ENCODE results near the gene MLLT3.
"Not testable (repeated sequence)": the region's sequence is repeated elsewhere in the genome, so short reads cannot be mapped to it uniquely, and the experiment has no call there.

The MLLT3 gene

DNA sequence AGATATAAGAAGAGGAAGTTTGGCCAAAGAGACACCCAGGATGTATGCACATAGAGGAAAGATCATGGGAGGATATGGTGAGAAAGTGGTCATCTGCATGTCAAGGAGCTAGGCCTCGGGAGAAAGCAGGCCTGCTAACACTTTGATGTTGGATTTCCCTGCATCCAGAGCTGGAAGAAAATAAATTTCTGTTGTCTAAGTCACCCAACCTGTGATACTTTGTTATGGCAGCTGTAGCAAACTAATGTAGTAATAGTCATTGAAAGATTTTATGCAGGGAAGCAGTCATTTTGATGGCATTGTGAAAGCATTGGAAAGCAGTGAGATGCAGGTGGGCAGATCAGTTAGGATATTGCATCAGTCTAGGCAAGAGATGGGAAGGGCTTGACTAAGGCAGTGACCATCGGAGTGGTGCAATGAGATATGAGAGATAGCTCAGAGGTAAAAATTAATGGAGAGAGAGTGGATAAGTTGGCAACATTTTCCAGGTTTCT is 37.2 kb upstream of the MLLT3 start:
- TF ChIP-seq, protein P1, sequence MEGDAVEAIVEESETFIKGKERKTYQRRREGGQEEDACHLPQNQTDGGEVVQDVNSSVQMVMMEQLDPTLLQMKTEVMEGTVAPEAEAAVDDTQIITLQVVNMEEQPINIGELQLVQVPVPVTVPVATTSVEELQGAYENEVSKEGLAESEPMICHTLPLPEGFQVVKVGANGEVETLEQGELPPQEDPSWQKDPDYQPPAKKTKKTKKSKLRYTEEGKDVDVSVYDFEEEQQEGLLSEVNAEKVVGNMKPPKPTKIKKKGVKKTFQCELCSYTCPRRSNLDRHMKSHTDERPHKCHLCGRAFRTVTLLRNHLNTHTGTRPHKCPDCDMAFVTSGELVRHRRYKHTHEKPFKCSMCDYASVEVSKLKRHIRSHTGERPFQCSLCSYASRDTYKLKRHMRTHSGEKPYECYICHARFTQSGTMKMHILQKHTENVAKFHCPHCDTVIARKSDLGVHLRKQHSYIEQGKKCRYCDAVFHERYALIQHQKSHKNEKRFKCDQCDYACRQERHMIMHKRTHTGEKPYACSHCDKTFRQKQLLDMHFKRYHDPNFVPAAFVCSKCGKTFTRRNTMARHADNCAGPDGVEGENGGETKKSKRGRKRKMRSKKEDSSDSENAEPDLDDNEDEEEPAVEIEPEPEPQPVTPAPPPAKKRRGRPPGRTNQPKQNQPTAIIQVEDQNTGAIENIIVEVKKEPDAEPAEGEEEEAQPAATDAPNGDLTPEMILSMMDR (IDR thresholded peaks at IDR 0.05; ENCODE audit: control insufficient read depth, insufficient read depth, low read depth, low read length, missing control alignments), result no peak
- no peak for DNase-seq (ENCODE audit: low read depth)
- H3K4me3 ChIP-seq (ENCODE audit: control insufficient read depth, low read depth, low read length), result no peak overlapping the region

DNA sequence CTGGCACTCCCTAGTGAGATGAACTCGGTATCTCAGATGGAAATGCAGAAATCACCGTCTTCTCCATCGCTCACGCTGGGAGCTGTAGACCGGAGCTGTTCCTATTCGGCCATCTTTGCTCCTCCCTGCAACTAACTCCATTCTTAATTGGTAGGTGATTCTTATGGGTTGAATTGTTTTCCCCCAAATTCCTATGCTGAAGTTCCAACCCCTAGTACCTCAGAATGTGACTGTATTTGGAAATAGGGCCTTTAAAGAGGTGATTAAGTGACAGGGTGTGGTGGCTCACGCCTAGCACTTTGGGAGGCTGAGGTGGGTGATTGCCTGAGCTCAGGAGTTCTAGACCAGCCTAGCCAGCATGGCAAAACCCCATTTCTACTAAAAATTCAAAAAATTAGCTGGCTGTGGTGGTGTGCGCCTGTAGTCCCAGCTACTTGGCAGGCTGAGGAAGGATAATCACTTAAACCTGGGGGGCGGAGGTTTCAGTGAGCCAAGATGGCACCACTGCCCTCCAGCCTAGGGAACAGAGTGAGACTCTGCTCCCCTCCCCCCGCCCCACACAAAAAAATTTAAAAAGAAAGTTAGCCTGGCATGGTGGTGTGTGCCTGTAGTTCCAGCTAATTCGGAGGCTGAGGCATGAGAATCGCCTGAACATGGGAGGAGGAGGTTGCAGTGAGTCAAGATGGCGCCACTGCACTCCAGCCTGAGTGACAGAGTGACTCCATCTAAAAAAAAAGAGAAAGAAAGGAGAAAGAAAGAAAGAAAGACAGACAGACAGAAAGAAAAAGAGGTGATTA is 36.6 kb upstream of the MLLT3 start:
- no peak for DNase-seq (ENCODE audit: low read depth)
- TF ChIP-seq, protein P1 (IDR thresholded peaks at IDR 0.05; ENCODE audit: control insufficient read depth, insufficient read depth, low read depth, low read length, missing control alignments), result no peak
- H3K4me3 ChIP-seq (ENCODE audit: control insufficient read depth, low read depth, low read length), result peak overlapping the region; percentile 38

DNA sequence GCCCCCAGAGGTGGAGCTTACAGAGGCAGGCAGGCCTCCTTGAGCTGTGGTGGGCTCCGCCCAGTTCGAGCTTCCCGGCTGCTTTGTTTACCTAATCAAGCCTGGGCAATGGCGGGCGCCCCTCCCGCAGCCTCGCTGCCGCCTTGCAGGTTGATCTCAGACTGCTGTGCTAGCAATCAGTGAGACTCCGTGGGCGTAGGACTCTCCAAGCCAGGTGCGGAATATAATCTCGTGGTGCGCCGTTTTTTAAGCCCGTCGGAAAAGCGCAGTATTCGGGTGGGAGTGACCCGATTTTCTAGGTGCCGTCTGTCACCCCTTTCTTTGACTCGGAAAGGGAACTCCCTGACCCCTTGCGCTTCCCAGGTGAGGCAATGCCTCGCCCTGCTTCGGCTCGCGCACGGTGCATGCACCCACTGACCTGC is 36.0 kb upstream of the MLLT3 start:
- H3K4me3 ChIP-seq (ENCODE audit: control insufficient read depth, low read depth, low read length), result peak overlapping the region; percentile 38
- DNase-seq (ENCODE audit: low read depth), result not testable (repeated sequence)

DNA sequence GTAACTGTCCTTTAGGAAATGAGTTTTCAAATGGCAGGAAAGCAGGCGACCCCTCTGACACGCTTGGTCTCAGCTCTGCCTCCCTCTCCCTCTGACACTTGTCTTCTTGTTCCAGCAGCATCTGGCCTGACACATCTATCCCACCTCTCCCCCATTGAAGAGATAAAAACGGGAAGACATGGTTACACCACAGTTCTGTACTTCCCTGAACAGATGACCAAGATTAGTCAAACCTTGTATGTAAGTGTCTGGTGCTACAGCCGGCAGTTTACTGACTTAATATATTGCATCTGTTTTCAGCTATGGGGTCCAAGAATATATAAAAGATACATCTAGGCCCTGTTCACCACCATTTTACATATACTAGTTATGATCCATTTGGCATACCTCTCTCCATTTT is 29.6 kb upstream of the MLLT3 start:
- no peak overlapping the region for H3K4me3 ChIP-seq (ENCODE audit: control insufficient read depth, low read depth, low read length)
- DNase-seq (ENCODE audit: low read depth), result no peak
- TF ChIP-seq, protein P1 (IDR thresholded peaks at IDR 0.05; ENCODE audit: control insufficient read depth, insufficient read depth, low read depth, low read length, missing control alignments), result no peak

DNA sequence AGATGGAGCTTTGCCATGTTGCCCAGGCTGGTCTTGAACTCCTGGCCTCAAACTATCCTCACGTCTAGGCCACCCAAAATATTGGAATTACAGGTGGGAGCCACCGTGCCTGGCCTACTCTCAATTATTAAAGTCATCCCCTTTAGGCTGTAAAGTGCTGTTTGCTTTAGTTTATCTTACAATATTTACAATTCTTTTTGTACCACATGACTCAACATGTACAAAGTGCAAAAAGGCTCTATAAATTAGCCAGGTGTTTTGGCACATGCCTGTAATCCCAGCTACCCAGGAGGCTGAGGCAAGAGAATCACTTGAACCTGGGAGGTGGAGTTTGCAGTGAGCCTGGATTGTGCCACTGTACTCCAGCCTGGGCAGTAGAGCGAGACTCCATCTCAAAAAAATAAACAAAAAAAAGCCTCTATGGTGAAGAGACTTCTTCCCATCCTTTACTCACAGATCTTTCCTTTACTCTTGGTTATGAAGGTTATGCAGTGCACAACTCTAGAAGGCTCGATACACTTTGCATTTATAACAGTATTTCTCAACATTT is 28.5 kb upstream of the MLLT3 start:
- DNase-seq (ENCODE audit: low read depth), result no peak
- H3K4me3 ChIP-seq (ENCODE audit: control insufficient read depth, low read depth, low read length), result no peak overlapping the region
- TF ChIP-seq, protein P1 (IDR thresholded peaks at IDR 0.05; ENCODE audit: control insufficient read depth, insufficient read depth, low read depth, low read length, missing control alignments), result no peak

DNA sequence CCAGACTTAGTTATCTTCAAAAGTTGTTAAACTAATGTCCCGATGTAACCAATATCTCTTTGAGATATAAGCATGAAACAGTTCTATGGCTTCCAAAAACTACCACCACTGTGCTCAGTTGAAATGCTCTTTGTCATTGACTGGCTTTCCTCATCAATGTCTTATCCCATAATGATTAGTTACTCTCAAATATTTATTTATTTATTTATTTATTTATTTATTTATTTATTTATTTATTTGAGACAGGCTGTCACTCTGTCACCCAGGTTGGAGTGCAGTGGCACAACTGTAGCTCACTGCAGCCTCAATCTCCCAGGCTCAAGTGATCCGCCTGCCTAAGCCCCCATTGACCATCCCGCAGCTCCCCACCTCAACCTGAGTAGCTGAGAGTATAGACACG is 28.0 kb upstream of the MLLT3 start:
- no peak for DNase-seq (ENCODE audit: low read depth)
- H3K4me3 ChIP-seq (ENCODE audit: control insufficient read depth, low read depth, low read length), result no peak overlapping the region
- TF ChIP-seq, protein P1 (IDR thresholded peaks at IDR 0.05; ENCODE audit: control insufficient read depth, insufficient read depth, low read depth, low read length, missing control alignments), result no peak

DNA sequence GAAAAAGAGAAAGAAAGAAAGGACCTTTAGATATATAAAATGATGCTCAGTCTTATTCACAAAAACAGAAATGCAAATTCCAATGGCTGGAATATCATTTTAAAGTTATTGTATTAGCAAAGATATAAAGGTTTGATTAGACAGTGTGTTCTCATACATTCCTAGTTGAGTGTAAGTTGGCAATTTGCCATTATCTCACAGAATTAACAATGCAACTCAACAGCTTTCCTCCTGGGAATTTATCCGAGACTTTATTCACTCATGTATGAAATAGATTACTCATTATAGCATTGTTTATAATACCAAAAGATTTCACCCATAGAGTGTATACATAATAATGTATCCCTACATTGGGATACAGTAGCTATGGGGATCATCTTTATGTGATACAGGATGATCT is 27.1 kb upstream of the MLLT3 start:
- DNase-seq (ENCODE audit: low read depth), result no peak
- TF ChIP-seq, protein P1 (IDR thresholded peaks at IDR 0.05; ENCODE audit: control insufficient read depth, insufficient read depth, low read depth, low read length, missing control alignments), result no peak
- H3K4me3 ChIP-seq (ENCODE audit: control insufficient read depth, low read depth, low read length), result no peak overlapping the region
